Naive thymus-derived CD4-positive, alpha-beta T cell (primary cell): ENCODE results near the gene SEC24C. TPM values are rescaled to one million over a fixed set of nuclear protein-coding genes. Genes with fewer than 3 reads are reported as not detected.
A peak's percentile ranks its signal among the peaks of the same experiment; 100 is the strongest.

Source experiments
- ATAC-seq: fragments of 150-1000 bp; cut with Tn5 transposase; 2 replicates; pipeline ENCODE4 v1.10.0; 2021; ENCODE audit warnings: mild to moderate bottlenecking, moderate library complexity
- CTCF ChIA-PET: fragments of 350-600 bp; sonication (Branson Sonifier 250); formaldehyde crosslinking; loops from one replicate; lab custom pipeline; 2021; ENCODE audit warnings: antibody characterized with exemption; lab: Charles Lee
- POLR2A ChIA-PET: fragments of 350-600 bp; sonication (Branson Sonifier 250); formaldehyde crosslinking; loops from one replicate; lab custom pipeline; 2021; ENCODE audit warnings: antibody characterized with exemption, inconsistent platforms; lab: Charles Lee
- DNase-seq, 9 donors: peaks; one replicate each; pipeline versions ENCODE4 v3.0.0 to v3.0.0-alpha.2; 2020 to 2022; ENCODE audit warnings: mixed read lengths in 1 of 9
- H3K27ac ChIP-seq: one replicate; pipeline ENCODE4 v1.7.0; 2013; ENCODE audit warnings: mild to moderate bottlenecking, low read depth, low read length, moderate library complexity
- H3K27me3 ChIP-seq, 2 donors: one replicate each; pipeline ENCODE4 v1.7.0; 2013; ENCODE audit warnings: low read length in 2 of 2, mild to moderate bottlenecking in 2 of 2, moderate library complexity in 2 of 2; ENCODE audit not compliant: control insufficient read depth in 2 of 2, insufficient read depth in 2 of 2
- H3K36me3 ChIP-seq, 3 experiments: 1 replicate in 2 of 3; 2 replicates in 1 of 3; pipeline ENCODE4 v1.7.0; 2013; ENCODE audit warnings: low read length in 3 of 3, mild to moderate bottlenecking in 3 of 3, moderate library complexity in 1 of 3; ENCODE audit not compliant: insufficient read depth in 3 of 3, control insufficient read depth in 2 of 3
- H3K4me1 ChIP-seq, 2 donors: one replicate each; pipeline ENCODE4 v1.7.0; 2013; ENCODE audit warnings: low read length in 2 of 2, mild to moderate bottlenecking in 2 of 2, moderate library complexity in 1 of 2; ENCODE audit not compliant: control insufficient read depth in 2 of 2, insufficient read depth in 2 of 2
- H3K4me3 ChIP-seq: 2 replicates; pipeline ENCODE4 v1.7.0; 2013; ENCODE audit warnings: mild to moderate bottlenecking, low read length
- H3K9me3 ChIP-seq, 3 experiments: 1 replicate in 2 of 3; 2 replicates in 1 of 3; pipeline ENCODE4 v1.7.0; 2013; ENCODE audit warnings: low read length in 3 of 3; ENCODE audit not compliant: control insufficient read depth in 2 of 3
- H3K27ac Mint-ChIP-seq, 9 donors: one replicate each; pipeline ENCODE4 v1.8.0; 2020 to 2022; ENCODE audit warnings: mixed read lengths in 9 of 9, mild to moderate bottlenecking in 8 of 9, moderate library complexity in 5 of 9, inconsistent platforms in 2 of 9
- H3K27me3 Mint-ChIP-seq, 5 donors: one replicate each; pipeline ENCODE4 v1.8.0; 2021 to 2022; ENCODE audit warnings: mixed read lengths in 5 of 5, mild to moderate bottlenecking in 1 of 5
- H3K36me3 Mint-ChIP-seq, 5 donors: one replicate each; pipeline ENCODE4 v1.8.0; 2020 to 2022; ENCODE audit warnings: mixed read lengths in 5 of 5, mild to moderate bottlenecking in 3 of 5, inconsistent platforms in 1 of 5
- H3K4me1 Mint-ChIP-seq, 7 donors: one replicate each; pipeline ENCODE4 v1.8.0; 2020 to 2022; ENCODE audit warnings: mixed read lengths in 7 of 7, mild to moderate bottlenecking in 3 of 7, inconsistent platforms in 1 of 7
- H3K4me3 Mint-ChIP-seq, 10 donors: one replicate each; pipeline ENCODE4 v1.8.0; 2020 to 2022; ENCODE audit warnings: mild to moderate bottlenecking in 10 of 10, mixed read lengths in 10 of 10, moderate library complexity in 6 of 10, inconsistent platforms in 2 of 10
- H3K9me3 Mint-ChIP-seq, 11 donors: one replicate each; pipeline ENCODE4 v1.8.0; 2020 to 2022; ENCODE audit warnings: mixed read lengths in 11 of 11, mild to moderate bottlenecking in 4 of 11, inconsistent platforms in 1 of 11, moderate library complexity in 1 of 11
- intact Hi-C, 2 donors: fragments of 100-400 bp; cut with micrococcal nuclease; formaldehyde crosslinking; loops; one replicate each; pipeline ENCODE4 v1.15.1; 2023
- polyA plus RNA-seq, 2 donors: library from polyadenylated mRNA; unstranded; fragments of 300-500 nt; fragmentation: Illumina TruSeq; gene quantifications; one replicate each; pipeline ENCODE4 v1.2.3, GENCODE V29; 2021
- total RNA-seq, 6 experiments: library from RNA in 5 of 6; stranded (reverse) in 5 of 6; gene quantifications; 1 replicate in 5 of 6; 2 replicates in 1 of 6; pipeline ENCODE4 v1.2.3 and lab custom pipeline; 2021 to 2026

SEC24C gene
- total and polyA plus RNA-seq, 7 experiments from 2014 or later = 23.3 to 122 (median 82.2) TPM

- POLR2A ChIA-PET = interaction anchor here (0.8 to 12.8 kb wide), 5 partner anchors 8 to 39 kb away, joined by 3 to 150 read pairs (median 42); partner anchors contain the start of genes CHCHD1 and ZSWIM8
Observed at GRCh38 chr10:73807471-73807870, 63.3 kb downstream of the SEC24C start.

DNA sequence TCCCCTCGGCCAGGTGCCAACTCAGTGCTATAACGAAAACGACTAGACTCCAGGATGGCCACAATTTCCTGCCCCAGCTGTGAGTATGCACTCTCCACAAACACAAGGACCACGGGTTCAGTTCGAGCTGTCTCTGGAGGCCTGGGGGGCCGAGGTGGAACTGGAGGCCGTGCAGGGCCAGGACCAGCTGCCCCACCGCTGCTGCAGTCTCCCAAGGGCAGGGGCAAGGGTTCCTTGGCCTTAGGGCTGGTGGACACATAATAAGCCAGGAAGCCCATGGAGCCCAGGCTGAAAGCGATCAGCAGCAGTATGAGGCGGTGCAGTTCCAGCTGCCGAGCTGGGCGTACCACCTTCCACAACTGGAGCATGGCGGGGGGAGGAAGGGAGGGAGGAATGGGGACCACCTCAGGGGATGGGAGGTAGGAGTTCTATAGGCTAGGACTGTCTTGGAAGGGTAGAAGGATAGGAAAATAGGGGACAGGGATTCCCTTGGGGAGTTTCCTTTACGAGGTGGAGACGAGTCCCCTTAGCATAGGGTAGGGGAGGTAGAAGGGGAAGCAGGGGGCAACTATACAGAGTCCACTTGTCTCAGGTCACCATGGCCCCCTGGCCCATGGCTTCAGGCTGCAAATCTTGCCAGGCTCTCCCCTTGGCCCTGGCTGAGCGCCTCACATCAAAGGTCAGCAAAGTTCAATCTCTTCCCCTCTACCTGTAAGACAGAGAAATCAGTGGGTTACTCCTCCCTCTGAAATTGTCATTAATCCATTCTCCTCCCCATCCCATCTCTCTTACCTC, 64.0 kb downstream of the SEC24C start:
- peak overlapping the region; percentile 13 to 98 (median 94) for H3K27ac Mint-ChIP-seq
- no peak for ATAC-seq
- ChIA-PET CTCF (interaction anchor here (0.7 to 2.4 kb wide), 4 partner anchors 30 to 451 kb away, joined by 4 to 14 read pairs (median 6); no protein-coding TSS in a partner anchor), POLR2A (interaction anchor here (0.9 to 12.8 kb wide), 5 partner anchors 9 to 51 kb away, joined by 3 to 150 read pairs (median 42); partner anchors contain the start of genes CHCHD1 and ZSWIM8)
- H3K4me1 Mint-ChIP-seq = peaks cover 36 to 71% (median 57%) of the 10 kb centered on the region in 7 donors
- DNase-seq = no peak
- Histone ChIP-seq H3K36me3 (peaks cover 21 to 72% (median 28%) of the 10 kb centered on the region in 3 experiments), H3K27ac (no peak overlapping the region), H3K9me3 (no peaks in the 10 kb centered on the region), H3K27me3 (no peaks in the 10 kb centered on the region), H3K4me1 (peaks cover 26 to 31% of the 10 kb centered on the region in 2 donors), H3K4me3 (no peak overlapping the region)
- peaks cover 19 to 44% (median 40%) of the 10 kb centered on the region in 5 donors for H3K36me3 Mint-ChIP-seq
- H3K9me3 Mint-ChIP-seq = peaks cover 0 to 4% (median 0%) of the 10 kb centered on the region in 11 donors
- intact Hi-C loops = no loop called here
- no peaks in the 10 kb centered on the region for H3K27me3 Mint-ChIP-seq
- peak overlapping the region in 7 of 10 donors; percentile 35 to 95 (median 54) for H3K4me3 Mint-ChIP-seq

More at GRCh38 chr10:73807471-73807870, 63.3 kb downstream of the SEC24C start:
- Mint-ChIP-seq H3K4me1 (peaks cover 36 to 66% (median 58%) of the 10 kb centered on the region in 7 donors), H3K36me3 (peaks cover 26 to 45% (median 37%) of the 10 kb centered on the region in 5 donors), H3K9me3 (peaks cover 0 to 4% (median 0%) of the 10 kb centered on the region in 11 donors), H3K27me3 (no peaks in the 10 kb centered on the region), H3K27ac (peak overlapping the region in 6 of 9 donors; percentile 31 to 58 (median 42)), H3K4me3 (peak overlapping the region in 6 of 10 donors; percentile 30 to 75 (median 62))
- intact Hi-C loops = no loop called here
- DNase-seq (no peak), ATAC-seq (no peak)
- Histone ChIP-seq H3K27me3 (no peaks in the 10 kb centered on the region), H3K4me1 (peaks cover 26 to 31% of the 10 kb centered on the region in 2 donors), H3K4me3 (no peak overlapping the region), H3K27ac (peak overlapping the region; percentile 28), H3K36me3 (peaks cover 25 to 75% (median 32%) of the 10 kb centered on the region in 3 experiments), H3K9me3 (no peaks in the 10 kb centered on the region)
- CTCF ChIA-PET = no interaction called here

DNA sequence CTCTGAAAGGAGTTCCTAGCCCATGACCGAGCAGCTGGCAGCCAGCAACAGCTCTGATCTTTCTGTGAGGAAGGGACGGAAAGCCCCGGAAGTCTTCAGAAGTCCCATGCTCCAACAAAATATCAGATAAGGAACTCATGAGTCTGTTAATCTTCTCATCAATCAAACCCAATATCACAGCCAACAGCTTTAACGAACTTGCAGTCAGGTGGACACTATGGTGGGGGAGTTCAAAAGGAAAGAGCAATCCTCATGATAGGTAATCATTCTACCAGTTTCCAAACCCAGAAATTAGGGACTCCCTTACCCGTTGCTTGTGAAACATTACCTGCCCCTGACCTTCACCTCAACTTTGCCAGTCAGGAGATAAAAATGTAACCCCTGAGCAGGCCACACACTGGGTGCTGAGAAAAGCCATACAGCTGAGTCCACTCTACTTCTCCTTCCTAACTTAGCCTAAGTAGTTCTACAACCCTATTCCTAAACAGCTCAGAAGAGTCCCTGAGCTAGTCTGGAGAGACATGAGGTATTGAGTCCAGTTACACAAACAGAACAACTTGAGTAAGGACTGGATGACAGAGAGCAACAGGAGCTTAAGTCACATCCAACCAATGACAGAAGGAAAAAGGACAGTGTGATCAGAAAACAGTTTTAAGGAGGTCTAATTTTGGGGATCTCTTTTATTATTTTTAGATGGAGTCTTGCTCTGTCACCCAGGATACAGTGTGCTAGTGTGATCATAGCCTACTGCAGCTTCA, 65.1 kb downstream of the SEC24C start:
- Mint-ChIP-seq H3K4me1 (peaks cover 33 to 62% (median 52%) of the 10 kb centered on the region in 7 donors), H3K27me3 (no peaks in the 10 kb centered on the region), H3K36me3 (peaks cover 14 to 45% (median 41%) of the 10 kb centered on the region in 5 donors), H3K27ac (peak overlapping the region; percentile 30 to 98 (median 95)), H3K9me3 (peaks cover 0 to 2% (median 0%) of the 10 kb centered on the region in 11 donors), H3K4me3 (peak overlapping the region; percentile 23 to 95 (median 86))
- peaks cover 26 to 31% of the 10 kb centered on the region in 2 donors for H3K4me1 ChIP-seq
- H3K27me3 ChIP-seq = no peaks in the 10 kb centered on the region
- H3K4me3 ChIP-seq = no peak overlapping the region
- H3K27ac ChIP-seq = peak overlapping the region; percentile 97
- intact Hi-C loops = no loop called here
- no peak for DNase-seq
- POLR2A ChIA-PET = interaction anchor here (0.6 to 12.8 kb wide), 9 partner anchors 10 to 184 kb away, joined by 3 to 150 read pairs (median 15); partner anchors contain the start of genes CHCHD1, SEC24C and ZSWIM8
- CTCF ChIA-PET = interaction anchor here (0.6 to 2.4 kb wide), 7 partner anchors 29 to 450 kb away, joined by 3 to 14 read pairs (median 4); no protein-coding TSS in a partner anchor
- ATAC-seq = no peak
- peaks cover 12 to 70% (median 20%) of the 10 kb centered on the region in 3 experiments for H3K36me3 ChIP-seq
- H3K9me3 ChIP-seq = no peaks in the 10 kb centered on the region

GRCh38 chr10:73810358-73810734, 66.2 kb downstream of the SEC24C start:
- Histone ChIP-seq H3K9me3 (no peaks in the 10 kb centered on the region), H3K27me3 (no peaks in the 10 kb centered on the region), H3K4me3 (peak overlapping the region; percentile 69), H3K4me1 (peaks cover 26 to 31% of the 10 kb centered on the region in 2 donors), H3K27ac (peak overlapping the region; percentile 97), H3K36me3 (peaks cover 11 to 71% (median 18%) of the 10 kb centered on the region in 3 experiments)
- ChIA-PET CTCF (interaction anchor here (1.1 to 2.4 kb wide), 2 partner anchors 69 to 76 kb away, joined by 3 to 14 read pairs; no protein-coding TSS in a partner anchor), POLR2A (interaction anchor here (0.9 to 12.8 kb wide), 13 partner anchors 11 to 314 kb away, joined by 3 to 150 read pairs (median 4); partner anchors contain the start of genes CHCHD1, PPP3CB, SEC24C and ZSWIM8)
- Mint-ChIP-seq H3K27me3 (no peaks in the 10 kb centered on the region), H3K27ac (peak overlapping the region; percentile 94 to 98 (median 96)), H3K36me3 (peaks cover 14 to 50% (median 41%) of the 10 kb centered on the region in 5 donors), H3K4me3 (peak overlapping the region; percentile 88 to 97 (median 94)), H3K4me1 (peaks cover 33 to 59% (median 52%) of the 10 kb centered on the region in 7 donors), H3K9me3 (peaks cover 0 to 2% (median 0%) of the 10 kb centered on the region in 11 donors)
- intact Hi-C loops = loop anchor here (2.0 to 5.0 kb wide), 2 partner anchors 313 to 1300 kb away; partner anchors contain the start of genes PPP3CB (in 1 of the 2) and SAMD8 (in 1 of the 2)
- ATAC-seq (no peak), DNase-seq (peak in 5 of 9 donors; percentile 27 to 44 (median 32))

DNA sequence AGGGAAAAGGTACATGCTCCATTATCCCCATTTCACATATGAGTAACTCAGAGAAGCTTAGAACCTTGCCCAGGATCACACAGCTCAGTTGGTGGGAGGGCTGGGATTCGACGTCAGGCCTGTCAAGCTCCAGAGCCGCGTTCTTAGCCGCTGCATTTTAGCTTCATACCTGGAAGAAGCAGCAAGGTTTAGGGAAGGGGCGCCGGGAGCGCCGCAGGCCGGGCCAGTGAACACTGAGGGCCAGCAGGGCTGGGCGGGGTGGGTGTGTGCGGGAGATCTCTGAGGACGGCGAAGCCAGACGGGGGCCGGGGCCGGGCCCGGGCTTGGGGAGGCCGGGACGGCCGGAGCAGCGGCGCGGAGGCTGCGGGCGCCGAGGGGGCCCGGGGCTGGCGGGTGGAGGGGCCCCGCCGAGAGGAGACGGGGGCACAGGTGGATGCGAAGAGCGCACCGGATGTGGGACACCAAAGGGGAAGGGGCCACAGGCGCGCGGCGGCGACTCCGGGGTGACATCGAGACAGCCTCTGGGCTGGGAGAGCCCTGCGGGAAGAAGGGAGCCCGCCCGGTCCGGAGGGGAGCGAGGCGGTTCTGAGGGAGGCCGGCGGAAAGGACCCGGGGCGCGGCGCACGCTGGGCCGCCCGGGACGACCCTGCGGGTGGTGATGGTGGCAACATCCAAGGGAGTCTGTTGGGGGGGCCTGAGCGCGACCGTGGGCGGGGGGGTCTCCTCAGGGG, 66.7 kb downstream of the SEC24C start:
- POLR2A ChIA-PET = interaction anchor here (0.9 to 12.8 kb wide), 13 partner anchors 11 to 315 kb away, joined by 3 to 150 read pairs (median 4); partner anchors contain the start of genes CHCHD1, PPP3CB, SEC24C and ZSWIM8
- peak overlapping the region; percentile 97 for H3K27ac ChIP-seq
- H3K36me3 Mint-ChIP-seq = peaks cover 11 to 49% (median 37%) of the 10 kb centered on the region in 5 donors
- no peaks in the 10 kb centered on the region for H3K27me3 ChIP-seq
- H3K36me3 ChIP-seq = peaks cover 6 to 71% (median 13%) of the 10 kb centered on the region in 3 experiments
- H3K27me3 Mint-ChIP-seq = no peaks in the 10 kb centered on the region
- peaks cover 31 to 54% (median 49%) of the 10 kb centered on the region in 7 donors for H3K4me1 Mint-ChIP-seq
- peak overlapping the region; percentile 94 to 98 (median 96) for H3K27ac Mint-ChIP-seq
- H3K4me3 Mint-ChIP-seq = peak overlapping the region; percentile 88 to 97 (median 94)
- H3K4me3 ChIP-seq = peak overlapping the region; percentile 69
- peaks cover 0 to 2% (median 0%) of the 10 kb centered on the region in 11 donors for H3K9me3 Mint-ChIP-seq
- CTCF ChIA-PET = interaction anchor here (2.4 kb wide), 1 partner anchor 69 kb away, joined by 14 read pairs; no protein-coding TSS in a partner anchor
- no peaks in the 10 kb centered on the region for H3K9me3 ChIP-seq
- peak; percentile 46 to 76 (median 71) for DNase-seq
- peaks cover 26 to 31% of the 10 kb centered on the region in 2 donors for H3K4me1 ChIP-seq
- intact Hi-C loops = loop anchor here (1.0 to 5.0 kb wide), 13 partner anchors 11 to 1300 kb away; partner anchors contain the start of genes SEC24C (in 2 of the 2), ZSWIM8 (in 2 of the 2), CAMK2G (in 1 of the 2) and PPP3CB (in 1 of the 2)
- ATAC-seq = peak; percentile 18
